OCI-LY7 (cell line): ENCODE data around the gene S100A2.

Experiments
- CTCF ChIP-seq: fragments of 200-600 bp; sonication (generic); conservative IDR thresholded peaks from 2 replicates; pipeline ENCODE4 v1.5.1; 2014; ENCODE audit warnings: mild to moderate bottlenecking, antibody characterized with exemption, low read length, moderate library complexity, mixed read lengths
- EZH2phosphoT487 ChIP-seq: fragments of 200-600 bp; sonication (generic); IDR thresholded peaks from 2 replicates; pipeline ENCODE4 v1.6.1; 2018; ENCODE audit warnings: low read depth, borderline replicate concordance, mild to moderate bottlenecking, mixed run types, antibody characterized with exemption, low read length, moderate library complexity, mixed read lengths

- TF ChIP-seq CTCF (no peak), EZH2phosphoT487 (no peak)
Measured at GRCh38 chr1:153550827-153551500, 14.7 kb downstream of the S100A2 start.
